Sigmoid colon (tissue), 7 donors: ENCODE data around the gene ABAT. TPM values are rescaled to one million over a fixed set of nuclear protein-coding genes. Genes with fewer than 3 reads are reported as not detected.

Experiments used
- DNase-seq: peaks from one replicate; pipeline ENCODE4 v3.0.0-alpha.2; 2019
- H3K27ac ChIP-seq, 4 donors: fragments of 200-600 bp; sonication (generic); one replicate each; pipeline ENCODE4 v1.5.1; 2016 to 2019; ENCODE audit warnings: mild to moderate bottlenecking in 1 of 4
- H3K27me3 ChIP-seq, 3 donors: fragments of 200-600 bp; sonication (generic); one replicate each; pipeline ENCODE4 v1.5.1; 2019; ENCODE audit warnings: mild to moderate bottlenecking in 1 of 3
- H3K36me3 ChIP-seq, 4 donors: fragments of 200-600 bp; sonication (generic); one replicate each; pipeline ENCODE4 v1.5.1; 2016 to 2019
- H3K4me1 ChIP-seq, 4 donors: fragments of 200-600 bp; sonication (generic); one replicate each; pipeline ENCODE4 v1.5.1; 2017 to 2019
- H3K4me3 ChIP-seq, 4 donors: fragments of 200-600 bp; sonication (generic); one replicate each; pipeline ENCODE4 v1.5.1; 2017 to 2019; ENCODE audit warnings: mild to moderate bottlenecking in 2 of 4, moderate library complexity in 1 of 4
- H3K9me3 ChIP-seq, 4 donors: fragments of 200-600 bp in 3 of 4; sonication (generic) in 3 of 4; one replicate each; pipeline versions ENCODE4 v1.5.1 to v1.6.1; 2013 to 2019
- CTCF ChIP-seq, 4 experiments: fragments of 450-650 bp in 3 of 4; fragments of 200-600 bp in 1 of 4; IDR thresholded peaks; one replicate each; pipeline ENCODE4 v1.5.1; 2016 to 2019; ENCODE audit warnings: antibody characterized with exemption in 4 of 4, mild to moderate bottlenecking in 3 of 4, moderate library complexity in 2 of 4
- EP300 ChIP-seq, 4 donors: sonication (generic); formaldehyde crosslinking; IDR thresholded peaks; one replicate each; pipeline ENCODE4 v1.6.1; 2017; ENCODE audit warnings: antibody characterized with exemption in 4 of 4
- POLR2A ChIP-seq, 2 donors: fragments of 450-650 bp; IDR thresholded peaks; one replicate each; pipeline ENCODE4 v1.6.1; 2016; ENCODE audit warnings: antibody characterized with exemption in 2 of 2, mild to moderate bottlenecking in 2 of 2, moderate library complexity in 2 of 2
- POLR2AphosphoS5 ChIP-seq, 4 donors: sonication (generic); formaldehyde crosslinking; IDR thresholded peaks; one replicate each; pipeline ENCODE4 v1.6.1; 2017; ENCODE audit warnings: antibody characterized with exemption in 4 of 4
- WGBS, 2 donors: extraction: QIAGEN DNeasy Blood & Tissue Kit; methylation state at CpG; one replicate each; pipeline ENCODE4 v1.1.7; 2013; 5-methylcytosine and 5-hydroxymethylcytosine counted together
- intact Hi-C: fragments of 100-400 bp; cut with DNase I; formaldehyde crosslinking; loops from one replicate; pipeline ENCODE4 v1.15.1; 2023
- polyA plus RNA-seq, 3 donors: library from polyadenylated mRNA; stranded (reverse); fragments of 200-250 nt; gene quantifications; one replicate each; pipeline ENCODE4 v1.2.3, GENCODE V29; 2013
- total RNA-seq, 4 donors: library from RNA; depleted of rRNA; stranded (reverse); fragments of >200 nt; gene quantifications; one replicate each; pipeline ENCODE4 v1.1.0, GENCODE V29; 2016
- donor health status: healthy with polysubstance abuse.
- donor health status: Bipolar disorder and iron deficiency.
- donor health status: healthy.

The ABAT gene
- total and polyA plus RNA-seq, 7 donors = 4.1 to 12.0 (median 8.2) TPM

DNA sequence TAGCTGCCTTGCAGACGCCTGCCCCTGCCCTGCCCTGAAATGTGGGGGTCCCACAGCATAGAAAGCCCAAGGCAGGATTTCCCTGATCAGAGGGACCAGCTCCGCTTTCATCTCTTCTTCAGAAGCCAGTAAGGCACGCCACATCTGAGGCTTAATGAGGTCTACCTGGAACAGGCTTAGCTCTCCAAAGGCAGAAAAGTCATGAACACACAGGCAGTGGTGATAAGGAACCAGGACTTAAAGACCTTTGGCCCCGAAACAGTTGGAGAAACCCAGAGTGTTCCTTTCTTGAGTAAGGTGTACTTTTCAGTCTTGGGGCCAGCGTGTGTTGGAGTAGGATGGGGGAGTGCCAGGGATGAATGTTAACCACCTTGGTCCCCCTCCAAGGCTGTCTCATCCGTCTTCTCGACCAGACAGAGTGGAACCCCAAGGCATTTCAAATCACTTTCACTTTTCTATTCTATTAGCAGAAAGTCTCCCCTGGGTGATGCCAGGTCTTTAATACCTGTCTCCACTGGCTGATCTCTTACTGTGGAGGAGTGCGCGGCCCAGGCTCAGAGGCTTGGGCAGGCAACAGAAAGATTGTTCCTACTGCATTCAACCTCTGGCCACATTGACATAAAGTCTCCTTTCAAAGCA, 79.1 kb downstream of the ABAT start:
- Histone ChIP-seq H3K36me3 (peaks cover 0 to 9% (median 0%) of the 10 kb centered on the region in 4 donors), H3K27ac (no peak overlapping the region), H3K27me3 (no peaks in the 10 kb centered on the region), H3K4me3 (no peak overlapping the region), H3K9me3 (no peaks in the 10 kb centered on the region), H3K4me1 (peaks cover 0 to 13% (median 10%) of the 10 kb centered on the region in 4 donors)
- intact Hi-C loops = no loop called here
- 58 to 70% methylated on average over 9 of the region's 9 CpGs for WGBS, 2 donors
- peak; percentile 33 for DNase-seq
- TF ChIP-seq POLR2A (IDR thresholded peaks at IDR 0.05) = no peak
- no peak for TF ChIP-seq POLR2AphosphoS5 (IDR thresholded peaks at IDR 0.05)
- no peak for TF ChIP-seq CTCF (IDR thresholded peaks at IDR 0.05)
- no peak for TF ChIP-seq EP300 (IDR thresholded peaks at IDR 0.05)

DNA sequence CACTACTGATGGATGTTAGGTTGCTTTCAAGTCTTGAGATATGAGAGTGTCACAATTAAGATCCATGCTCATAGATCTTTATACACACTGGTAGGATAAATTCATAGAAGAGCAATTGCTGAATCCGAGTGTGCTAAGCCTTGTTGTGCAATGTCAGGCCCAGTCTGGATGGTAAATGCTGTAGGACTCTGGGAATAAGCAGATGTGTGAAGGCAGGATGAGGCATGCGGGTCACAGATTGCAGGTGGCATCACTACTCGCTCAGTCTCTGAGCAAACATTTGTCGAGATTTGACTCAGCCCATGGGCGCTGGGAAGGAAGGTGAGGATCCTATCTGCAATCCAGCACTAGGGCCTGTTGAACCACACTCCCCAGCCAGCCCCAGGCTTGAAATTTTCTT, 82.3 kb downstream of the ABAT start:
- H3K27ac ChIP-seq = no peak overlapping the region
- no peaks in the 10 kb centered on the region for H3K27me3 ChIP-seq
- H3K9me3 ChIP-seq = no peaks in the 10 kb centered on the region
- peaks cover 0 to 10% (median 0%) of the 10 kb centered on the region in 4 donors for H3K36me3 ChIP-seq
- H3K4me1 ChIP-seq = peaks cover 0 to 8% (median 6%) of the 10 kb centered on the region in 4 donors
- no peak for TF ChIP-seq POLR2A (IDR thresholded peaks at IDR 0.05)
- no peak for TF ChIP-seq CTCF (IDR thresholded peaks at IDR 0.05)
- no peak for TF ChIP-seq EP300 (IDR thresholded peaks at IDR 0.05)
- no peak for TF ChIP-seq POLR2AphosphoS5 (IDR thresholded peaks at IDR 0.05)
- DNase-seq = no peak
- intact Hi-C loops = no loop called here
- no peak overlapping the region for H3K4me3 ChIP-seq
- 90 to 93% methylated on average over 5 of the region's 5 CpGs for WGBS, 2 donors

DNA sequence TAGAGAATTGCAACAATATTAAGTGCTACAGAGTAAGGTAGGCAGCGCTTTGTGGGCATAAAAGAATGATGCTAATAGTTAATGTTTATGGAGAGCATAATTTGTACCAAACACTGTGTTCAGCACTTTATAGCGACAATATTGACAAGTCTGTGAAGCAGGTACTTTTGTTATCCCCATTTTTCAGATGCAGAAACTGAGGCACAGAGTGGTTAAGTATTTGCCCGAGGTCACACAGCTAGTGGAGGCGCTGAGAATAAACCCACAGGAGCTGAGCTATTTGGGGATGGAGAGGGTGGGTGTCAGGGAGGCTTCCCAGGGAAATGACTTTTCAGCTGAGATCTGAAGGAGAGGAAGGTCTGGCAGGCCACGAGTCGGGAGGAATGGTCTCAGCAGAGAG, 83.6 kb downstream of the ABAT start:
- H3K4me3 ChIP-seq = no peak overlapping the region
- no peaks in the 10 kb centered on the region for H3K27me3 ChIP-seq
- peaks cover 0 to 10% (median 0%) of the 10 kb centered on the region in 4 donors for H3K36me3 ChIP-seq
- 95 to 96% methylated on average over 6 of the region's 6 CpGs for WGBS, 2 donors
- H3K27ac ChIP-seq = no peak overlapping the region
- TF ChIP-seq EP300 (IDR thresholded peaks at IDR 0.05) (no peak), POLR2AphosphoS5 (IDR thresholded peaks at IDR 0.05) (no peak), POLR2A (IDR thresholded peaks at IDR 0.05) (no peak), CTCF (IDR thresholded peaks at IDR 0.05) (no peak)
- intact Hi-C loops = no loop called here
- H3K9me3 ChIP-seq = no peaks in the 10 kb centered on the region
- no peaks in the 10 kb centered on the region for H3K4me1 ChIP-seq
- no peak for DNase-seq

GRCh38 chr16:8760021-8760420, 85.6 kb downstream of the ABAT start:
- H3K9me3 ChIP-seq = no peaks in the 10 kb centered on the region
- DNase-seq = no peak
- no peak overlapping the region for H3K4me3 ChIP-seq
- TF ChIP-seq EP300 (IDR thresholded peaks at IDR 0.05) = no peak
- TF ChIP-seq POLR2AphosphoS5 (IDR thresholded peaks at IDR 0.05) = no peak
- TF ChIP-seq POLR2A (IDR thresholded peaks at IDR 0.05) = no peak
- no peak for TF ChIP-seq CTCF (IDR thresholded peaks at IDR 0.05)
- H3K4me1 ChIP-seq = no peaks in the 10 kb centered on the region
- H3K27ac ChIP-seq = no peak overlapping the region
- H3K36me3 ChIP-seq = peaks cover 0 to 10% (median 0%) of the 10 kb centered on the region in 4 donors
- H3K27me3 ChIP-seq = no peaks in the 10 kb centered on the region
- intact Hi-C loops = no loop called here
- 91 to 92% methylated on average over 10 of the region's 10 CpGs for WGBS, 2 donors

DNA sequence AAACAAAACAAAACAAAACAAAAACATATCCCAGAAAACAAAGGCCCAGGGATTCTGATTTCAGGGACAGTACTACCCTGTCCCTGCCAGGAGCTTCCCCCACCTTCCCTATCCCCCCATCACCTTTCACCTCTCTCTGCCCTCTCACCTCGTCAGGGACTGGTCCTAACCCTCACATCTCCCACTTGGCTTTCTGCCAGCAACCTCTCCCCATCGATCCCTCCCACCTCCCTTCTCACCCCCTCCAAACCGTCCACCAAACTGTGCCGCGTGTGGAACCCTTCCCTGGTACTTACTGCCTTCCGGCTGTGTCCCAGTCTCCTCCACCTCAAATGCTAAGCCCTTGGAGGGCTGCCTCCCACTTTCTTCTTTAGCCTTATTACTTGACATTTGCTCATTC, 86.7 kb downstream of the ABAT start:
- no peak overlapping the region for H3K4me3 ChIP-seq
- no peak overlapping the region for H3K27ac ChIP-seq
- no peaks in the 10 kb centered on the region for H3K9me3 ChIP-seq
- H3K36me3 ChIP-seq = peaks cover 0 to 15% (median 0%) of the 10 kb centered on the region in 4 donors
- DNase-seq = no peak
- intact Hi-C loops = no loop called here
- WGBS, 2 donors = 86 to 87% methylated on average over 6 of the region's 6 CpGs
- TF ChIP-seq POLR2A (IDR thresholded peaks at IDR 0.05) (no peak), POLR2AphosphoS5 (IDR thresholded peaks at IDR 0.05) (no peak), EP300 (IDR thresholded peaks at IDR 0.05) (no peak), CTCF (IDR thresholded peaks at IDR 0.05) (no peak)
- no peaks in the 10 kb centered on the region for H3K27me3 ChIP-seq
- H3K4me1 ChIP-seq = no peaks in the 10 kb centered on the region
